ENCODE data around the gene ATP6AP1.
"Not testable (repeated sequence)": the region's sequence is repeated elsewhere in the genome, so short reads cannot be mapped to it uniquely, and the experiment has no call there.

The ATP6AP1 gene

GRCh38 chrX:154389812-154390747 lies 38.4 kb upstream of the ATP6AP1 start:
- H3K27ac ChIP-seq (ENCODE audit: low read depth, low read length); H3K9me2 ChIP-seq (replicated peaks; ENCODE audit: control insufficient read depth, low read length); H3K36me3 ChIP-seq (ENCODE audit: control insufficient read depth, low read length); H3K4me1 ChIP-seq (ENCODE audit: control insufficient read depth, low read length); H3K4me3 ChIP-seq (ENCODE audit: low read length); H3K79me2 ChIP-seq (ENCODE audit: control insufficient read depth, low read length); H3K27me3 ChIP-seq (ENCODE audit: control insufficient read depth, low read length); H3K4me2 ChIP-seq (ENCODE audit: low read length); H3F3A ChIP-seq (ENCODE audit: control insufficient read depth, insufficient read depth); H3K9me3 ChIP-seq (ENCODE audit: control insufficient read depth, insufficient read depth, low read length); H4K20me1 ChIP-seq (ENCODE audit: control insufficient read depth, insufficient read depth, low read depth, low read length): not testable (repeated sequence)

GRCh38 chrX:154396363-154396762 lies 32.1 kb upstream of the ATP6AP1 start:
- not testable (repeated sequence) for H3K27me3 ChIP-seq (ENCODE audit: control insufficient read depth, low read length); H3K4me2 ChIP-seq (ENCODE audit: low read length); H3K4me3 ChIP-seq (ENCODE audit: low read length); H3K9me3 ChIP-seq (ENCODE audit: control insufficient read depth, insufficient read depth, low read length); H3K9me2 ChIP-seq (replicated peaks; ENCODE audit: control insufficient read depth, low read length); H3K27ac ChIP-seq (ENCODE audit: low read depth, low read length); H4K20me1 ChIP-seq (ENCODE audit: control insufficient read depth, insufficient read depth, low read depth, low read length)
- Histone ChIP-seq H3K79me2 (ENCODE audit: control insufficient read depth, low read length) (peaks cover 28% of the 10 kb centered on the region), H3K36me3 (ENCODE audit: control insufficient read depth, low read length) (peaks cover 32% of the 10 kb centered on the region), H3F3A (ENCODE audit: control insufficient read depth, insufficient read depth) (peaks cover 21% of the 10 kb centered on the region), H3K4me1 (ENCODE audit: control insufficient read depth, low read length) (peaks cover 17% of the 10 kb centered on the region)

GRCh38 chrX:154396973-154397887 lies 31.2 kb upstream of the ATP6AP1 start:
- H3K27me3 ChIP-seq (ENCODE audit: control insufficient read depth, low read length): no peaks in the 10 kb centered on the region
- peak overlapping the region; percentile 93 for H3K27ac ChIP-seq (ENCODE audit: low read depth, low read length)
- H3K79me2 ChIP-seq (ENCODE audit: control insufficient read depth, low read length): peaks cover 28% of the 10 kb centered on the region
- peak overlapping the region; percentile 95 for H3K4me3 ChIP-seq (ENCODE audit: low read length)
- H3K36me3 ChIP-seq (ENCODE audit: control insufficient read depth, low read length): peaks cover 33% of the 10 kb centered on the region
- peaks cover 17% of the 10 kb centered on the region for H3K4me1 ChIP-seq (ENCODE audit: control insufficient read depth, low read length)
- no peaks in the 10 kb centered on the region for H3K9me2 ChIP-seq (replicated peaks; ENCODE audit: control insufficient read depth, low read length)
- no peaks in the 10 kb centered on the region for H3K9me3 ChIP-seq (ENCODE audit: control insufficient read depth, insufficient read depth, low read length)
- H3K4me2 ChIP-seq (ENCODE audit: low read length): peak overlapping the region; percentile 86
- TF ChIP-seq CTCF (IDR thresholded peaks at IDR 0.05; ENCODE audit: low read depth, low read length, poor library complexity, severe bottlenecking): no peak
- TF ChIP-seq EZH2phosphoT487 (IDR thresholded peaks at IDR 0.05; ENCODE audit: borderline replicate concordance, low read length): no peak
- no peaks in the 10 kb centered on the region for H4K20me1 ChIP-seq (ENCODE audit: control insufficient read depth, insufficient read depth, low read depth, low read length)
- peaks cover 29% of the 10 kb centered on the region for H3F3A ChIP-seq (ENCODE audit: control insufficient read depth, insufficient read depth)

- H3K36me3 ChIP-seq (ENCODE audit: control insufficient read depth, low read length): peaks cover 33% of the 10 kb centered on the region
- H3F3A ChIP-seq (ENCODE audit: control insufficient read depth, insufficient read depth): peaks cover 29% of the 10 kb centered on the region
- H3K4me2 ChIP-seq (ENCODE audit: low read length): peak within 1 kb of the TSS; percentile 86
- no peaks in the 10 kb centered on the region for H3K9me2 ChIP-seq (replicated peaks; ENCODE audit: control insufficient read depth, low read length)
- H3K79me2 ChIP-seq (ENCODE audit: control insufficient read depth, low read length): peaks cover 28% of the 10 kb centered on the region
- H3K27me3 ChIP-seq (ENCODE audit: control insufficient read depth, low read length): no peaks in the 10 kb centered on the region
- no peaks in the 10 kb centered on the region for H3K9me3 ChIP-seq (ENCODE audit: control insufficient read depth, insufficient read depth, low read length)
- H3K27ac ChIP-seq (ENCODE audit: low read depth, low read length): peak within 1 kb of the TSS; percentile 93
- no peak for TF ChIP-seq EZH2phosphoT487 (IDR thresholded peaks at IDR 0.05; ENCODE audit: borderline replicate concordance, low read length)
- no peaks in the 10 kb centered on the region for H4K20me1 ChIP-seq (ENCODE audit: control insufficient read depth, insufficient read depth, low read depth, low read length)
- peaks cover 17% of the 10 kb centered on the region for H3K4me1 ChIP-seq (ENCODE audit: control insufficient read depth, low read length)
- H3K4me3 ChIP-seq (ENCODE audit: low read length): peak within 1 kb of the TSS; percentile 95
Measured at GRCh38 chrX:154397888-154398667, 30.4 kb upstream of the ATP6AP1 start, which contains the start of gene RPL10. RPL10 (plus strand) TSS chrX:154398377; CDS start chrX:154398520, 143 bp downstream.

Measured in DOHH2 (cell line).